GM18517 (cell line): Measurements from ENCODE around the gene OR6V1.
"Not testable (repeated sequence)": the region's sequence is repeated elsewhere in the genome, so short reads cannot be mapped to it uniquely, and the experiment has no call there.

Source experiments
- ATAC-seq: cut with Tn5 transposase; IDR thresholded peaks from one replicate; pipeline ENCODE4 v1.9.1; 2021; ENCODE audit warnings: mild to moderate bottlenecking, moderate library complexity; ENCODE audit not compliant: unreplicated experiment

OR6V1 gene

GRCh38 chr7:143042159-143042789 is 9.9 kb upstream of the OR6V1 start:
- ATAC-seq, result no peak

GRCh38 chr7:143042790-143043271 is 9.3 kb upstream of the OR6V1 start:
- ATAC-seq, result no peak

- no peak for ATAC-seq
These were observed 8.8 kb upstream of the OR6V1 start for GRCh38 chr7:143043391-143043790.

- no peak for ATAC-seq
These were observed 5.7 kb upstream of the OR6V1 start for GRCh38 chr7:143046426-143046851.

GRCh38 chr7:143047326-143047725 is 4.8 kb upstream of the OR6V1 start:
- no peak for ATAC-seq

- no peak for ATAC-seq
These were observed 3.3 kb upstream of the OR6V1 start for GRCh38 chr7:143048827-143049226.

GRCh38 chr7:143049362-143049761 is 2.8 kb upstream of the OR6V1 start:
- no peak for ATAC-seq

GRCh38 chr7:143050931-143051330 is 1.2 kb upstream of the OR6V1 start:
- ATAC-seq, result no peak

- ATAC-seq, result no peak
These were observed 2.5 kb downstream of the OR6V1 start for GRCh38 chr7:143054621-143055020.

- no peak for ATAC-seq
These were observed 3.6 kb downstream of the OR6V1 start for GRCh38 chr7:143055754-143056153.

GRCh38 chr7:143063741-143064140 is 11.6 kb downstream of the OR6V1 start:
- no peak for ATAC-seq

- no peak for ATAC-seq
These were observed 16.3 kb downstream of the OR6V1 start for GRCh38 chr7:143068446-143068845.

- no peak for ATAC-seq
These were observed 17.9 kb downstream of the OR6V1 start for GRCh38 chr7:143069912-143070500.

- no peak for ATAC-seq
These were observed 21.4 kb downstream of the OR6V1 start for GRCh38 chr7:143073556-143073955.

GRCh38 chr7:143074141-143074540 is 22.0 kb downstream of the OR6V1 start:
- ATAC-seq, result no peak

- no peak for ATAC-seq
These were observed 33.0 kb downstream of the OR6V1 start for GRCh38 chr7:143085109-143085508.

GRCh38 chr7:143085610-143086009 is 33.5 kb downstream of the OR6V1 start:
- ATAC-seq, result not testable (repeated sequence)

- ATAC-seq, result not testable (repeated sequence)
These were observed 36.5 kb downstream of the OR6V1 start for GRCh38 chr7:143088549-143089231.

GRCh38 chr7:143096146-143096545 is 44.0 kb downstream of the OR6V1 start:
- ATAC-seq, result no peak

GRCh38 chr7:143099579-143099978 is 47.4 kb downstream of the OR6V1 start:
- not testable (repeated sequence) for ATAC-seq
